Chondrocyte (in vitro differentiated cells): ENCODE measurements around the gene C12orf43. TPM values are rescaled to one million over a fixed set of nuclear protein-coding genes. Genes with fewer than 3 reads are reported as not detected.
A peak's percentile ranks its signal among the peaks of the same experiment; 100 is the strongest.
"Not testable (repeated sequence)": the region's sequence is repeated elsewhere in the genome, so short reads cannot be mapped to it uniquely, and the experiment has no call there.

Source experiments
- DNase-seq: peaks from one replicate; pipeline ENCODE4 v3.0.0; 2021; ENCODE audit warnings: mixed read lengths, low spot score
- H3K27ac Mint-ChIP-seq: one replicate; pipeline ENCODE4 v1.8.0; 2021; ENCODE audit warnings: mild to moderate bottlenecking, moderate library complexity, mixed read lengths; ENCODE audit not compliant: unreplicated experiment
- H3K27me3 Mint-ChIP-seq: 2 replicates; pipeline ENCODE4 v1.8.0; 2021; ENCODE audit warnings: low read depth, mixed read lengths
- H3K36me3 Mint-ChIP-seq: 2 replicates; pipeline ENCODE4 v1.8.0; 2021; ENCODE audit warnings: low read depth, mixed read lengths
- H3K4me1 Mint-ChIP-seq: 2 replicates; pipeline ENCODE4 v1.8.0; 2021; ENCODE audit warnings: low read depth, mild to moderate bottlenecking, mixed read lengths
- H3K4me3 Mint-ChIP-seq: one replicate; pipeline ENCODE4 v1.8.0; 2021; ENCODE audit warnings: mild to moderate bottlenecking, moderate library complexity, mixed read lengths; ENCODE audit not compliant: unreplicated experiment
- H3K9me3 Mint-ChIP-seq: 2 replicates; pipeline ENCODE4 v1.8.0; 2021; ENCODE audit warnings: low read depth, mixed read lengths
- long read RNA-seq: library from polyadenylated mRNA; stranded (forward); transcript quantifications from one replicate; pipeline ENCODE4 v2.0.0, GENCODE V29; 2021
- total RNA-seq: library from RNA; stranded (reverse); gene quantifications from 3 replicates; pipeline ENCODE4 v1.2.1, GENCODE V29; 2021
- TF ChIP-seq, protein P1 (sequence below): fragments of 200-600 bp; sonication (generic); IDR thresholded peaks from 2 replicates; pipeline ENCODE4 v1.5.0; 2021; ENCODE audit warnings: antibody characterized with exemption, mild to moderate bottlenecking, moderate library complexity

C12orf43 gene, protein sequence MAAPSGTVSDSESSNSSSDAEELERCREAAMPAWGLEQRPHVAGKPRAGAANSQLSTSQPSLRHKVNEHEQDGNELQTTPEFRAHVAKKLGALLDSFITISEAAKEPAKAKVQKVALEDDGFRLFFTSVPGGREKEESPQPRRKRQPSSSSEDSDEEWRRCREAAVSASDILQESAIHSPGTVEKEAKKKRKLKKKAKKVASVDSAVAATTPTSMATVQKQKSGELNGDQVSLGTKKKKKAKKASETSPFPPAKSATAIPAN
- total RNA-seq = 12.1 to 14.2 TPM (median 14.1 TPM) in 3 replicates
- long read RNA-seq, full-length matches to known transcripts = 8 of 24 reads
- long read RNA-seq, partial matches to known transcripts = 0 of 24 reads
- long read RNA-seq, other reads (novel, unspliced or antisense) = 16 of 24 reads

DNA sequence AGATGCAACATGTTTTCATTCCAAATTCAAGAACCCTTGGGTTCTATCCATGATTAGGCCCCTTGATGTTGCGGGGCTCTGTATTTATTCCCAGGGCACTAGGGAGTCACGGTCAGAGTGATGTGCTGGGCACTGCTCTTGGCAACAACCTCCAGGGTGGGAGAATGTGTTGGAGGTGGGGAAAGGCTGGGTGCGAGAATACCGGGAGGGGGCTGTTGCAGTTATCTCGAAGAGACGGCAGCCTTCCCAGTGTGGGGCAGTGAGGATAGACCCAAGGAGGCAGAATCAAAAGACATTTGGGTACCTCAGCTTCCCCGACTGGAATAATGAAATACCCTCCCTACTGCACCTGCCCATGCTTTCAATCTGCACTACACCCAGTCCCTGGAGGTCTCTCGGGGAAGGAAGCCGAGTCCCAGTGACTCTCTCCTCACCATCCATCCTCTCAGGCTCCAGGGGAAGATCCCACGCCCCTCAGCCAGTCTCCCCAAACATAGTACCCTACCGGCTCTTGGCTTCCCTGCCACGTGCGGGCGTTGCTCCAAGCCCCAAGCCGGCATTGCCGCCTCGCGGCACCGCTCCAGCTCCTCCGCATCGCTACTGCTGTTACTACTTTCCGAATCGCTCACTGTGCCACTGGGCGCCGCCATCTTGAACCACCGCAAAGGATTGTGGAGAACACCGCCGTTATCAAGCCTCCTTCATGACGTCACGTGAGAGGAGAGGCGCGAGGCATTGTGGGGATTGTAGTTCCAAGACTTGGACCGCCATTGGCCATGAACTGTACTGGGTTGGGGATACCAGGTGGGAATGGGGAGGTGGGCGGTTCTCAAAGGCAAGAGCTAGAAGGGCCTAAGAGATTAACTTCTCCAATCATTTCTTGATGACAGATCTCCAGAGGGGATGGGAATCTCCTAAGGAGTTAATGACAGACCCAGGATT, at the start of gene C12orf43:
C12orf43 (minus strand) TSS at position 663 of the 942 bp plus-strand sequence; CDS start at position 650, 13 bp downstream.
- DNase-seq = peak; percentile 95
- Mint-ChIP-seq H3K9me3 (no peaks in the 10 kb centered on the region), H3K4me1 (peaks cover 17% of the 10 kb centered on the region), H3K27me3 (peaks cover 4% of the 10 kb centered on the region), H3K27ac (peak within 1 kb of the TSS; percentile 99), H3K36me3 (peaks cover 7% of the 10 kb centered on the region), H3K4me3 (peak within 1 kb of the TSS; percentile 100)
- TF ChIP-seq, protein P1, sequence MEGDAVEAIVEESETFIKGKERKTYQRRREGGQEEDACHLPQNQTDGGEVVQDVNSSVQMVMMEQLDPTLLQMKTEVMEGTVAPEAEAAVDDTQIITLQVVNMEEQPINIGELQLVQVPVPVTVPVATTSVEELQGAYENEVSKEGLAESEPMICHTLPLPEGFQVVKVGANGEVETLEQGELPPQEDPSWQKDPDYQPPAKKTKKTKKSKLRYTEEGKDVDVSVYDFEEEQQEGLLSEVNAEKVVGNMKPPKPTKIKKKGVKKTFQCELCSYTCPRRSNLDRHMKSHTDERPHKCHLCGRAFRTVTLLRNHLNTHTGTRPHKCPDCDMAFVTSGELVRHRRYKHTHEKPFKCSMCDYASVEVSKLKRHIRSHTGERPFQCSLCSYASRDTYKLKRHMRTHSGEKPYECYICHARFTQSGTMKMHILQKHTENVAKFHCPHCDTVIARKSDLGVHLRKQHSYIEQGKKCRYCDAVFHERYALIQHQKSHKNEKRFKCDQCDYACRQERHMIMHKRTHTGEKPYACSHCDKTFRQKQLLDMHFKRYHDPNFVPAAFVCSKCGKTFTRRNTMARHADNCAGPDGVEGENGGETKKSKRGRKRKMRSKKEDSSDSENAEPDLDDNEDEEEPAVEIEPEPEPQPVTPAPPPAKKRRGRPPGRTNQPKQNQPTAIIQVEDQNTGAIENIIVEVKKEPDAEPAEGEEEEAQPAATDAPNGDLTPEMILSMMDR = peak; percentile 10

DNA sequence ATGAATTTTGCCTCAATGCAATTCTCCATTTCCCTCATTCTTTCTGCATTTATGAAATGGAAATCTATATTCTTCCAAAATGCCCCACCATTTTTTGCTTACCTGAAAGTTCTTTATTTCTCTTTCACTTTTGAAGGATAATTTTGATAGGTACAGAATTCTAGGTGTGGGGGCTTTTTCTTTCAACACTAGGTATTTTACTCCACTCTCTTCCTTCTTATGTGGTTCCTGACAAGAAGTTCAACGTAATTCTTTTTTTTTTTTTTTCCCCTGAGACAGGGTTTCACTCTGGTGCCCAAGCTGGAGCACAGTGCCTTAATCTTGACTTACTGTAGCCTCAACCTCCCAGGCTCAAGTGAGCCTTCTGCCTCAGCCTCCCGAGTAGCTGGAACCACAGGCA, 49.1 kb upstream of the C12orf43 start:
- Mint-ChIP-seq H3K27ac (peak overlapping the region; percentile 27), H3K9me3 (no peaks in the 10 kb centered on the region), H3K36me3 (no peaks in the 10 kb centered on the region), H3K27me3 (peaks cover 20% of the 10 kb centered on the region), H3K4me1 (peaks cover 3% of the 10 kb centered on the region), H3K4me3 (no peak overlapping the region)
- TF ChIP-seq, protein P1 = no peak
- no peak for DNase-seq

DNA sequence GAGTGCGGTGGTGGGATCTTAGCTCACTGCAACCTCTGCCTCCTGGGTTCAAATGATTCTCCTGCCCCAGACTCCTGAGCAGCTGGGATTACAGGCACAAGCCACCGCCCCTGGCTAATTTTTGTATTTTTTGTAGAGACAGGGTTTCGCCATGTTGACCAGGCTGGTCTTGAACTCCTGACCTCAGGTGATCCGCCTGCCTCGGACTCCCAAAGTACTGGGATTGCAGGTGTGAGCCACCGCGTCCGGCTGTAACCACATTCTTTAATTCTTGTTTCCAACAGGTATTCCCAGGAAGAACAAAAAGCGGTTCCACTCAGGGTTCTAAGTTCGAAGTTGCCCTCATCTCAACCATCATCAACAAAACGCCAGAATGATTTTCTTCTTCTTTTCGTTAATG, 48.3 kb upstream of the C12orf43 start:
- not testable (repeated sequence) for H3K4me3 Mint-ChIP-seq, H3K27ac Mint-ChIP-seq, H3K4me1 Mint-ChIP-seq, DNase-seq, H3K36me3 Mint-ChIP-seq, H3K9me3 Mint-ChIP-seq
- H3K27me3 Mint-ChIP-seq = peaks cover 20% of the 10 kb centered on the region

DNA sequence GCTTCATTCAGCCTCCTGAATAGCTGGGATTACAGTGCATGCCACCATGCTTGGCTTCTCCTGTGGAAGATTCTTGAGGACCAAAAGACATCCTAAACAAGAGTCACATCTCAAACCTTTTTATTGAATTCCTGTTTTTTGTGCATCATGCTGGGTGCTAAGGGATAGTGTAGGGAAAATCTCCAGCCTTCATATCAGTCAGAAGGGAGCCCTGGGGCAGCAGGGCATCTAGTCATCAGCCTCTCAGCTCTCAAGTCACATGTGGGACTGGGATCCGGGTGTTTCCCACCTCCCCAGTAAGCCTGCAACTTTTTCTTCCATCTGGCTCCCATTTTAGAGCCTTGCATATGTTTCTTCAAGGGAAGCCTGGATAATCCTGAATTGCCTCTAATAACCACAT, 47.8 kb upstream of the C12orf43 start:
- DNase-seq = no peak
- peaks cover 7% of the 10 kb centered on the region for H3K4me1 Mint-ChIP-seq
- H3K9me3 Mint-ChIP-seq = no peaks in the 10 kb centered on the region
- no peak overlapping the region for H3K27ac Mint-ChIP-seq
- peaks cover 20% of the 10 kb centered on the region for H3K27me3 Mint-ChIP-seq
- H3K36me3 Mint-ChIP-seq = no peaks in the 10 kb centered on the region
- TF ChIP-seq, protein P1 = no peak
- no peak overlapping the region for H3K4me3 Mint-ChIP-seq

DNA sequence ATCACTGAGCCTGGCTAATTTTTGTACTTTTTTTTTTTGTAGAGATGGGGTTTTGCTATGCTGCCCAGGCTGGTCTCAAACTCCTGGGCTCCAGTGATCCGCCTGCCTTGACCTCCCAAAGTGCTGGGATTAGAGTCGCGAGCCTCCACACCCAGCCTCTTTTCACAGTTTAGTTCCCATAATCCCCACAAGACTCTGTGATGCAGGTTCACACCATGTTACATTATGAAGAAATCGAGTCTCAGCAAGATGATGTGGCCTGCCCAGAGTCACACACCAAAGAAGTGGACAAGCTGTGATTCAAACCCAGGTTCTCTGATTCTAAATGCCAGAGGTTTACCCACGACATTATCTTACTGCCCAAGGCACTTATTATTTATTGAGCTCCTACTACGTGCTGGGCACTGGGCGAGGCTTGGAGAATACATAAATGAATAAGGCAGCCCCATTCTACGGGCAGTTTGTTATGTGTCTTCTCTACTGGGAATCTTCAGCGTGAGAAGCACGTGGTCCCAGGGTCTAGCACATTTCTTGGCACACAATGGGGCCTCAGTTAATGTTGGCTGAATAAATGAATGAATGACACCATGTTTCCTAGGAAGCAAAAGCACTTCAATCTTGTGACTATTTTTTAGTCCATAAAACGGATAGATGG, 46.2 kb upstream of the C12orf43 start:
- peaks cover 7% of the 10 kb centered on the region for H3K4me1 Mint-ChIP-seq
- H3K9me3 Mint-ChIP-seq = no peaks in the 10 kb centered on the region
- DNase-seq = no peak
- H3K27me3 Mint-ChIP-seq = peaks cover 22% of the 10 kb centered on the region
- no peak overlapping the region for H3K27ac Mint-ChIP-seq
- no peaks in the 10 kb centered on the region for H3K36me3 Mint-ChIP-seq
- no peak overlapping the region for H3K4me3 Mint-ChIP-seq
- TF ChIP-seq, protein P1 = no peak
